ENCODE measurements around the gene SORBS2. TPM values are rescaled to one million over a fixed set of nuclear protein-coding genes. Genes with fewer than 3 reads are reported as not detected.
A peak's percentile ranks its signal among the peaks of the same experiment; 100 is the strongest.
"Not testable (repeated sequence)": the region's sequence is repeated elsewhere in the genome, so short reads cannot be mapped to it uniquely, and the experiment has no call there.

Gene SORBS2
- total RNA-seq, 1 donor from 2014 or later, result 1.1 TPM

DNA sequence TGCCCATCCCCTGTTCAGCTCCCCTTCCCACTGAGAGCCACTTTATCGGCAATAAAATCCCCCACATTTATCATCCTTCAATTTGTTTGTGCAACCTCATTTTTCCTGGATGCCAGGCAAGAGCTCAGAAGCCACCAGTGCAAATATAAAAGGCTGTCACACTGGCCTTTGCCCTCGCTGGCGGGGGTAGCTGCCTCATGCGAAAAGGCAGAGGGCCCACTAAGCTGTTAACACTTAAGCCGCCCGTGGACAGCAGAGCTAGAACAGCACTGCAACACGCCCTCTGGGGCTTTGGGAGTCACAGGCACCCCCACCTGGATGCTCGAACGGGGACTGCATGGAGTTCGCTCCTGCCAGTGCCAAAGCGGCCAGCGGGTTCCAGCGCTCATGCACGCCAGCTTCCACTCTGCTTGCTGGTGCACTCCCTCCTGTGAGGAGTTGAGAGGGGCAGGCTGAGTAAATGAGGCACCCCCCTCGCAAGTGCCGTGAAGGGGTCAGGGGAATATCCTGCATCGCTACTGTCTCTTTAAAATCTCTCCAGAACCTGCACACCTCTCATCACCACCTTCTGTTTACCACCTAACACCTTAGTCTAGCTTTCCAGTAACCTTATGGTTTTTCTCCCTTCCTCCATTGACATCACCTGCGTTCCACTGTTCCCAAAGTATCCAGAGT is 99.5 kb downstream of the SORBS2 start:
- Histone ChIP-seq H3K27me3 (ENCODE audit: control insufficient read depth, insufficient read depth, low read length) (no peaks in the 10 kb centered on the region), H3K4me3 (ENCODE audit: low read depth, low read length) (no peak overlapping the region), H3K36me3 (ENCODE audit: control insufficient read depth, insufficient read depth, low read length) (no peaks in the 10 kb centered on the region)
- no peak for FAIRE-seq
- no peak for DNase-seq (ENCODE audit: low read depth)
- TF ChIP-seq, protein P1, sequence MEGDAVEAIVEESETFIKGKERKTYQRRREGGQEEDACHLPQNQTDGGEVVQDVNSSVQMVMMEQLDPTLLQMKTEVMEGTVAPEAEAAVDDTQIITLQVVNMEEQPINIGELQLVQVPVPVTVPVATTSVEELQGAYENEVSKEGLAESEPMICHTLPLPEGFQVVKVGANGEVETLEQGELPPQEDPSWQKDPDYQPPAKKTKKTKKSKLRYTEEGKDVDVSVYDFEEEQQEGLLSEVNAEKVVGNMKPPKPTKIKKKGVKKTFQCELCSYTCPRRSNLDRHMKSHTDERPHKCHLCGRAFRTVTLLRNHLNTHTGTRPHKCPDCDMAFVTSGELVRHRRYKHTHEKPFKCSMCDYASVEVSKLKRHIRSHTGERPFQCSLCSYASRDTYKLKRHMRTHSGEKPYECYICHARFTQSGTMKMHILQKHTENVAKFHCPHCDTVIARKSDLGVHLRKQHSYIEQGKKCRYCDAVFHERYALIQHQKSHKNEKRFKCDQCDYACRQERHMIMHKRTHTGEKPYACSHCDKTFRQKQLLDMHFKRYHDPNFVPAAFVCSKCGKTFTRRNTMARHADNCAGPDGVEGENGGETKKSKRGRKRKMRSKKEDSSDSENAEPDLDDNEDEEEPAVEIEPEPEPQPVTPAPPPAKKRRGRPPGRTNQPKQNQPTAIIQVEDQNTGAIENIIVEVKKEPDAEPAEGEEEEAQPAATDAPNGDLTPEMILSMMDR (IDR thresholded peaks at IDR 0.05; ENCODE audit: insufficient read depth, low read length, severe bottlenecking), result no peak

- TF ChIP-seq, protein P1 (IDR thresholded peaks at IDR 0.05; ENCODE audit: insufficient read depth, low read length, severe bottlenecking), result no peak
- H3K27me3 ChIP-seq (ENCODE audit: control insufficient read depth, insufficient read depth, low read length), result no peaks in the 10 kb centered on the region
- FAIRE-seq (no peak), DNase-seq (ENCODE audit: low read depth) (peak; percentile 93)
- H3K4me3 ChIP-seq (ENCODE audit: low read depth, low read length), result no peak overlapping the region
- no peaks in the 10 kb centered on the region for H3K36me3 ChIP-seq (ENCODE audit: control insufficient read depth, insufficient read depth, low read length)
Observed at GRCh38 chr4:185711726-185712125, 100.3 kb downstream of the SORBS2 start.

- FAIRE-seq, result no peak
- peak; percentile 55 for DNase-seq (ENCODE audit: low read depth)
- Histone ChIP-seq H3K27me3 (ENCODE audit: control insufficient read depth, insufficient read depth, low read length) (no peaks in the 10 kb centered on the region), H3K36me3 (ENCODE audit: control insufficient read depth, insufficient read depth, low read length) (no peaks in the 10 kb centered on the region), H3K4me3 (ENCODE audit: low read depth, low read length) (no peak overlapping the region)
- TF ChIP-seq, protein P1 (IDR thresholded peaks at IDR 0.05; ENCODE audit: insufficient read depth, low read length, severe bottlenecking), result no peak
Observed at GRCh38 chr4:185710487-185710995, 101.5 kb downstream of the SORBS2 start.

- Histone ChIP-seq H3K27me3 (ENCODE audit: control insufficient read depth, insufficient read depth, low read length) (no peaks in the 10 kb centered on the region), H3K4me3 (ENCODE audit: low read depth, low read length) (no peak overlapping the region), H3K36me3 (ENCODE audit: control insufficient read depth, insufficient read depth, low read length) (no peaks in the 10 kb centered on the region)
- peak; percentile 43 for FAIRE-seq
- DNase-seq (ENCODE audit: low read depth), result peak; percentile 77
- TF ChIP-seq, protein P1 (IDR thresholded peaks at IDR 0.05; ENCODE audit: insufficient read depth, low read length, severe bottlenecking), result no peak
Observed at GRCh38 chr4:185709802-185710486, 102.0 kb downstream of the SORBS2 start.

- TF ChIP-seq, protein P1 (IDR thresholded peaks at IDR 0.05; ENCODE audit: insufficient read depth, low read length, severe bottlenecking), result no peak
- Histone ChIP-seq H3K4me3 (ENCODE audit: low read depth, low read length) (no peak overlapping the region), H3K27me3 (ENCODE audit: control insufficient read depth, insufficient read depth, low read length) (no peaks in the 10 kb centered on the region), H3K36me3 (ENCODE audit: control insufficient read depth, insufficient read depth, low read length) (no peaks in the 10 kb centered on the region)
- peak; percentile 80 for DNase-seq (ENCODE audit: low read depth)
- no peak for FAIRE-seq
Observed at GRCh38 chr4:185708348-185708747, 103.6 kb downstream of the SORBS2 start.

- H3K4me3 ChIP-seq (ENCODE audit: low read depth, low read length); H3K27me3 ChIP-seq (ENCODE audit: control insufficient read depth, insufficient read depth, low read length); H3K36me3 ChIP-seq (ENCODE audit: control insufficient read depth, insufficient read depth, low read length); FAIRE-seq: not testable (repeated sequence)
- DNase-seq (ENCODE audit: low read depth), result peak; percentile 49
Observed at GRCh38 chr4:185707622-185708021, 104.4 kb downstream of the SORBS2 start.
